K562 (cell line): ENCODE measurements around the gene CSTF1. TPM values are rescaled to one million over a fixed set of nuclear protein-coding genes. Genes with fewer than 3 reads are reported as not detected.

Experiments used
- HDAC6 ChIP-seq: IDR thresholded peaks from 2 replicates; pipeline ENCODE4 v1.6.1; 2012; ENCODE audit warnings: low read depth, mild to moderate bottlenecking, control low read depth, inconsistent platforms, low read length, moderate library complexity
- MAFF ChIP-seq: IDR thresholded peaks from 2 replicates; pipeline ENCODE4 v1.6.1; 2012; ENCODE audit warnings: low read length, improper control_type of control experiment
- PHF20 ChIP-seq: fragments of 450-650 bp; IDR thresholded peaks from 2 replicates; pipeline ENCODE4 v1.6.1; 2018; ENCODE audit not compliant: partially characterized antibody
- RBM25 ChIP-seq: fragments of 200-400 bp; formaldehyde crosslinking; IDR thresholded peaks from 2 replicates; pipeline ENCODE4 v1.6.1; 2018; ENCODE audit warnings: low read length, low read depth, moderate library complexity; ENCODE audit not compliant: severe bottlenecking
- TAL1 ChIP-seq: fragments of 450-650 bp; IDR thresholded peaks from 2 replicates; pipeline ENCODE4 v1.6.1; 2016; ENCODE audit warnings: mild to moderate bottlenecking
- ZBTB11 ChIP-seq, 3 experiments: fragments of 200-800 bp in 1 of 3; fragments of 250-450 bp in 1 of 3; fragments of 450-650 bp in 1 of 3; sonication (Bioruptor Pico) in 1 of 3; sonication (Bioruptor generic) in 1 of 3; formaldehyde crosslinking in 1 of 3; IDR thresholded peaks; 2 replicates each; pipeline versions ENCODE4 v1.6.1 to v1.8.0; 2016 to 2022; ENCODE audit warnings: mild to moderate bottlenecking in 2 of 3, missing genetic modification characterization in 2 of 3, missing compliant biosample characterization in 1 of 3, moderate library complexity in 1 of 3
- ZNF133 ChIP-seq: fragments of 250-450 bp; sonication (Bioruptor Pico); IDR thresholded peaks from 2 replicates; pipeline ENCODE4 v1.4.0; 2020; ENCODE audit warnings: mild to moderate bottlenecking
- ZNF23 ChIP-seq: fragments of 250-450 bp; sonication (Bioruptor Pico); IDR thresholded peaks from 2 replicates; pipeline ENCODE4 v1.4.0; 2020; ENCODE audit warnings: mild to moderate bottlenecking
- ZNF354B ChIP-seq: fragments of 250-450 bp; sonication (Bioruptor Pico); IDR thresholded peaks from 2 replicates; pipeline ENCODE4 v1.4.0; 2020
- ZNF561 ChIP-seq: fragments of 450-650 bp; formaldehyde crosslinking; conservative IDR thresholded peaks from 2 replicates; pipeline ENCODE4 v1.4.0; 2020; ENCODE audit warnings: mild to moderate bottlenecking, moderate library complexity
- polyA plus RNA-seq, 8 experiments: library from polyadenylated mRNA; depleted of rRNA in 4 of 8; stranded (reverse) in 5 of 8; unstranded in 3 of 8; fragments of >200 nt; fragmentation: Nextera tagmentation in 2 of 8; fragmentation: Illumina TruSeq in 1 of 8; extraction: Ambion mirVana in 2 of 8; extraction: Trizol in 1 of 8; gene quantifications; 2 replicates each; pipeline versions ENCODE4 v1.2.1 to v1.2.3, GENCODE V29; 2011 to 2014; ENCODE audit warnings: inconsistent platforms in 1 of 8, missing spikeins in 1 of 8
- total RNA-seq, 7 experiments: library from RNA; depleted of rRNA in 6 of 7; stranded (reverse); fragments of >200 nt in 6 of 7; fragmentation: Illumina TruSeq in 2 of 7; extraction: Trizol in 2 of 7; gene quantifications; 2 replicates each; pipeline versions ENCODE4 v1.2.1 to v1.2.3, GENCODE V29; 2011 to 2021; ENCODE audit warnings: low replicate concordance in 1 of 7

Gene CSTF1
- total and polyA plus RNA-seq, 9 of the 15 experiments (the other 6 are each of a cell fraction or from before 2014, with no cell fraction given), result 30.8 to 110 (median 53.4) TPM

DNA sequence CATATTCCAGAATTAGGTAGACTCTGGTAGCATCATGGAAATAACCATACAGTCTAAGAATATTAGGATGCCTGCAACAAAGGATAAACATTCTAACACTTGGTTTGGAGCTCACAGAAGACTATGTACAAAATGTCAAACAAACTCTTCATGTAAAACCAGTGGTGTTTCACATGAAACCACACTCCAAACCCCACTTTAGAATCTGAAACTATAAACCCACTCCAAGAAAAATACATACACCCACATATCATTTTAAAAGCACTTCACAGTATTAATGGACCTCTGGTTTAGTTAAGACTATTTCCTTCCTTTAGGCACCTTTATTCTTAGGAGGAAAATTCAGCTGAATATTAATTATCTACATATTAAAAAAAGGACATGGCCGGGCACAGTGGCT is 10.9 kb upstream of the CSTF1 start (continued):
- TF ChIP-seq ZBTB11 (CRISPR knock-in tag; IDR thresholded peaks at IDR 0.05) (no peak), ZNF561 (CRISPR knock-in tag) (no peak), MAFF (no peak), RBM25 (no peak), TAL1 (no peak), PHF20 (no peak), ZNF354B (no peak), ZNF23 (CRISPR knock-in tag) (no peak), ZNF133 (CRISPR knock-in tag) (no peak), HDAC6 (no peak)
